Endothelial cell of umbilical vein (primary cell): ENCODE data around the gene COX7A2L. TPM values are rescaled to one million over a fixed set of nuclear protein-coding genes. Genes with fewer than 3 reads are reported as not detected.

Experiments used
- BruUV-seq: library from RNA; stranded (reverse); fragments of 400-500 nt; replicated peaks from 2 replicates; lab custom pipeline; 2021; lab: Mats Ljungman, UMichigan
- CTCF ChIA-PET: fragments of 300-600, 350-600 bp; sonication (Branson Sonifier 250); formaldehyde crosslinking; loops from one replicate; lab custom pipeline; 2021; ENCODE audit warnings: antibody characterized with exemption, inconsistent platforms; lab: Charles Lee
- POLR2A ChIA-PET: fragments of 300-600, 350-600 bp; sonication (Branson Sonifier 250); formaldehyde crosslinking; loops from one replicate; lab custom pipeline; 2021; ENCODE audit warnings: antibody characterized with exemption, inconsistent platforms; lab: Charles Lee
- DNase-seq: peaks from one replicate; pipeline ENCODE4 v3.0.0-alpha.2; 2011; ENCODE audit warnings: low read depth, low spot score
- FAIRE-seq: peaks from 2 replicates; lab custom pipeline; 2011; peaks lifted over from hg19 to GRCh38; lab: Jason Lieb, UNC
- H2AFZ ChIP-seq: 2 replicates; pipeline ENCODE4 v1.6.0; 2012; ENCODE audit warnings: low read depth, low read length, control low read depth, inconsistent platforms
- H3K27ac ChIP-seq: 2 replicates; pipeline ENCODE4 v1.5.1; 2011; ENCODE audit warnings: low read depth, mild to moderate bottlenecking, control low read depth, low read length, moderate library complexity; ENCODE audit not compliant: insufficient read depth
- H3K27me3 ChIP-seq, 2 experiments: 2 replicates each; pipeline versions ENCODE4 v1.6.0 to v1.6.1; 2011; ENCODE audit warnings: low read length in 2 of 2, mixed read lengths in 1 of 2; ENCODE audit not compliant: control insufficient read depth in 2 of 2, insufficient read depth in 2 of 2
- H3K36me3 ChIP-seq, 2 experiments: 2 replicates in 1 of 2; 3 replicates in 1 of 2; pipeline ENCODE4 v1.5.1; 2011; ENCODE audit warnings: low read length in 2 of 2, mild to moderate bottlenecking in 1 of 2, moderate library complexity in 1 of 2; ENCODE audit not compliant: control insufficient read depth in 2 of 2, insufficient read depth in 2 of 2; ENCODE audit errors: extremely low read depth in 1 of 2
- H3K4me1 ChIP-seq: 3 replicates; pipeline ENCODE4 v1.5.1; 2011; ENCODE audit warnings: mild to moderate bottlenecking, low read length; ENCODE audit not compliant: control insufficient read depth, insufficient read depth; ENCODE audit errors: extremely low read depth
- H3K4me2 ChIP-seq: 2 replicates; pipeline ENCODE4 v1.6.1; 2011; ENCODE audit warnings: low read length, control low read depth, mixed read lengths; ENCODE audit not compliant: insufficient read depth
- H3K4me3 ChIP-seq, 3 experiments: fragments of 200-600 bp in 1 of 3; sonication (generic), shearing (Covaris generic) in 1 of 3; replicated peaks in 1 of 3; 2 replicates each; pipeline ENCODE4 v1.5.1; 2011 to 2016; ENCODE audit warnings: control low read depth in 3 of 3, low read length in 3 of 3, mild to moderate bottlenecking in 2 of 3, inconsistent platforms in 1 of 3, low read depth in 1 of 3, moderate library complexity in 1 of 3; ENCODE audit not compliant: insufficient read depth in 1 of 3
- H3K79me2 ChIP-seq: 2 replicates; pipeline ENCODE4 v1.6.0; 2012; ENCODE audit warnings: low read length, inconsistent platforms; ENCODE audit not compliant: control insufficient read depth, insufficient read depth
- H3K9ac ChIP-seq: replicated peaks from 2 replicates; pipeline ENCODE3; 2011; ENCODE audit warnings: low read length, control low read depth; ENCODE audit not compliant: insufficient read depth; ENCODE audit errors: extremely low read depth
- H3K9me1 ChIP-seq: replicated peaks from 3 replicates; pipeline ENCODE4 v1.6.0; 2011; ENCODE audit warnings: mild to moderate bottlenecking, low read length; ENCODE audit not compliant: control insufficient read depth, insufficient read depth; ENCODE audit errors: extremely low read depth
- H3K9me3 ChIP-seq: replicated peaks from 2 replicates; pipeline ENCODE4 v1.5.1; 2012; ENCODE audit warnings: low read length, inconsistent platforms; ENCODE audit not compliant: control insufficient read depth, insufficient read depth
- H4K20me1 ChIP-seq: replicated peaks from 2 replicates; pipeline ENCODE3; 2011; ENCODE audit warnings: mild to moderate bottlenecking, low read length; ENCODE audit not compliant: control insufficient read depth, insufficient read depth; ENCODE audit errors: extremely low read depth
- CTCF ChIP-seq, 2 donors: IDR thresholded peaks; 1 replicate in 1 of 2; 2 replicates in 1 of 2; pipeline ENCODE4 v1.5.1; 2011; ENCODE audit warnings: low read length in 2 of 2, mild to moderate bottlenecking in 2 of 2, moderate library complexity in 2 of 2, control low read depth in 1 of 2, inconsistent platforms in 1 of 2, low read depth in 1 of 2; ENCODE audit not compliant: insufficient read depth in 1 of 2; ENCODE audit errors: extremely low read depth in 1 of 2
- EZH2 ChIP-seq: IDR thresholded peaks from 2 replicates; pipeline ENCODE4 v1.6.1; 2012; ENCODE audit warnings: borderline replicate concordance, low read depth, mild to moderate bottlenecking, moderate library complexity, low read length, inconsistent platforms; ENCODE audit not compliant: severe bottlenecking
- FOS ChIP-seq: IDR thresholded peaks from 2 replicates; pipeline ENCODE4 v1.6.1; 2011; ENCODE audit warnings: mild to moderate bottlenecking, low read length, moderate library complexity, borderline replicate concordance; ENCODE audit not compliant: insufficient read depth
- GATA2 ChIP-seq: IDR thresholded peaks from 2 replicates; pipeline ENCODE4 v1.7.0; 2011; ENCODE audit warnings: low read depth, mild to moderate bottlenecking, moderate library complexity, mixed read lengths, low read length; ENCODE audit not compliant: insufficient read length, insufficient read depth
- JUN ChIP-seq: IDR thresholded peaks from 2 replicates; pipeline ENCODE4 v1.6.1; 2011; ENCODE audit warnings: borderline replicate concordance, low read depth; ENCODE audit not compliant: insufficient read length, insufficient read depth
- MYC ChIP-seq: IDR thresholded peaks from one replicate; pipeline ENCODE4 v1.6.1; 2011; ENCODE audit warnings: mild to moderate bottlenecking, low read depth, low read length
- dilution Hi-C: fragments of 300-500 bp; cut with MboI; formaldehyde crosslinking; loops from one replicate; pipeline ENCODE4 v1.15.0; 2019; ENCODE audit warnings: low sequenced_read_pairs; ENCODE audit not compliant: extremely low pct_ligation_motif_present
- intact Hi-C: fragments of 100-400 bp; cut with micrococcal nuclease; formaldehyde crosslinking; loops from one replicate; pipeline ENCODE4 v1.10.0; 2022
- polyA plus RNA-seq, 4 experiments: library from polyadenylated mRNA; depleted of rRNA in 3 of 4; stranded (reverse) in 3 of 4; unstranded in 1 of 4; fragments of >200 nt; gene quantifications; 2 replicates each; pipeline versions ENCODE4 v1.2.1 to v1.2.3, GENCODE V29; 2011 to 2012; ENCODE audit warnings: missing spikeins in 1 of 4
- total RNA-seq: library from RNA; stranded (reverse); gene quantifications from 2 replicates; pipeline ENCODE4 v1.2.3, GENCODE V29; 2021

COX7A2L gene
- total and polyA plus RNA-seq, 2 donors (not counting 3 experiments of a cell fraction or from before 2014, with no cell fraction given), result 94.2 to 119 TPM

GRCh38 chr2:42334220-42334619 is 26.8 kb downstream of the COX7A2L start:
- TF ChIP-seq GATA2 (no peak), JUN (no peak), EZH2 (no peak), FOS (no peak), MYC (no peak), CTCF (IDR thresholded peaks at IDR 0.05; ENCODE audit: extremely low read depth in 1 of 2, insufficient read depth in 1 of 2, low read depth in 1 of 2, low read length in 2 of 2) (no peak)
- Histone ChIP-seq H3K9me1 (no peaks in the 10 kb centered on the region), H3K9me3 (no peaks in the 10 kb centered on the region), H3K79me2 (no peaks in the 10 kb centered on the region), H3K4me3 (no peak overlapping the region), H3K36me3 (peaks cover 0 to 11% of the 10 kb centered on the region in 2 experiments), H3K4me1 (no peaks in the 10 kb centered on the region), H3K9ac (no peak overlapping the region), H3K27ac (no peak overlapping the region), H2AFZ (no peak overlapping the region), H4K20me1 (no peaks in the 10 kb centered on the region), H3K4me2 (no peak overlapping the region), H3K27me3 (no peaks in the 10 kb centered on the region)
- dilution Hi-C loops, result no loop called here
- FAIRE-seq (no peak), DNase-seq (no peak)
- intact Hi-C loops, result no loop called here
- POLR2A ChIA-PET, result no interaction called here
- CTCF ChIA-PET, result interaction anchor here (1.0 kb wide), 1 partner anchor 238 kb away, joined by 4 read pairs; no protein-coding TSS in a partner anchor
- no TSS peak for BruUV-seq
